Testis (tissue), 3 donors: Measurements from ENCODE around the gene ITGB2. TPM values are rescaled to one million over a fixed set of nuclear protein-coding genes. Genes with fewer than 3 reads are reported as not detected.

Source experiments
- DNase-seq: peaks from one replicate; pipeline ENCODE4 v3.0.0-alpha.2; 2019
- H3K27ac ChIP-seq, 2 donors: fragments of 200-600 bp; sonication (generic); one replicate each; pipeline ENCODE4 v1.5.1; 2019
- H3K27me3 ChIP-seq: fragments of 200-600 bp; sonication (generic); one replicate; pipeline ENCODE4 v1.5.1; 2019
- H3K36me3 ChIP-seq: fragments of 200-600 bp; sonication (generic); one replicate; pipeline ENCODE4 v1.5.1; 2017; ENCODE audit warnings: low read depth; ENCODE audit errors: missing control alignments
- H3K4me1 ChIP-seq: fragments of 200-600 bp; sonication (generic); one replicate; pipeline ENCODE4 v1.5.1; 2019
- H3K4me3 ChIP-seq, 2 donors: fragments of 200-600 bp; sonication (generic); one replicate each; pipeline ENCODE4 v1.5.1; 2017 to 2019
- H3K9me3 ChIP-seq: fragments of 200-600 bp; sonication (generic); one replicate; pipeline ENCODE4 v1.5.1; 2017
- CTCF ChIP-seq, 3 experiments: fragments of 450-650 bp in 2 of 3; fragments of 200-600 bp in 1 of 3; sonication (generic) in 1 of 3; IDR thresholded peaks; one replicate each; pipeline ENCODE4 v1.5.1; 2016 to 2019; ENCODE audit warnings: antibody characterized with exemption in 3 of 3, mild to moderate bottlenecking in 2 of 3, moderate library complexity in 1 of 3
- POLR2A ChIP-seq: fragments of 450-650 bp; IDR thresholded peaks from one replicate; pipeline ENCODE4 v1.6.1; 2017; ENCODE audit warnings: antibody characterized with exemption, mild to moderate bottlenecking, moderate library complexity
- WGBS, 2 donors: methylation state at CpG; one replicate each; pipeline ENCODE4 v1.1.5; 2018; 5-methylcytosine and 5-hydroxymethylcytosine counted together
- intact Hi-C: fragments of 100-400 bp; cut with DNase I; formaldehyde crosslinking; loops from one replicate; pipeline ENCODE4 v1.15.1; 2023; ENCODE audit warnings: low total_unique reads
- polyA plus RNA-seq: library from polyadenylated mRNA; stranded (reverse); fragments of 350-450 nt; fragmentation: Illumina TruSeq; extraction: RNeasy Lipid Tissue Mini Kit (QIAGEN cat#74804); gene quantifications from one replicate; pipeline ENCODE4 v1.2.3, GENCODE V29; 2014; ENCODE audit warnings: low read depth, low replicate concordance; ENCODE audit not compliant: insufficient read depth
- total RNA-seq, 2 donors: library from RNA; depleted of rRNA; stranded (reverse); fragments of >200 nt; gene quantifications; one replicate each; pipeline ENCODE4 v1.2.3, GENCODE V29; 2016

Gene ITGB2
- total and polyA plus RNA-seq, 3 donors from 2014 or later, result 5.6 to 29.5 (median 27.4) TPM

GRCh38 chr21:44935533-44935927, 14.8 kb upstream of the ITGB2 start:
- no peaks in the 10 kb centered on the region for H3K9me3 ChIP-seq
- intact Hi-C loops, result loop anchor here (10.0 kb wide), 1 partner anchor 121 kb away; the partner anchor contains the start of gene SUMO3
- H3K36me3 ChIP-seq, result no peaks in the 10 kb centered on the region
- H3K4me3 ChIP-seq, result no peak overlapping the region
- no peak for TF ChIP-seq CTCF (IDR thresholded peaks at IDR 0.05)
- no peak for TF ChIP-seq POLR2A
- no peak overlapping the region for H3K27ac ChIP-seq
- 80 to 87% methylated on average over 8 to 10 of the region's 10 CpGs for WGBS, 2 donors
- no peaks in the 10 kb centered on the region for H3K27me3 ChIP-seq
- no peak for DNase-seq
- peaks cover 24% of the 10 kb centered on the region for H3K4me1 ChIP-seq

DNA sequence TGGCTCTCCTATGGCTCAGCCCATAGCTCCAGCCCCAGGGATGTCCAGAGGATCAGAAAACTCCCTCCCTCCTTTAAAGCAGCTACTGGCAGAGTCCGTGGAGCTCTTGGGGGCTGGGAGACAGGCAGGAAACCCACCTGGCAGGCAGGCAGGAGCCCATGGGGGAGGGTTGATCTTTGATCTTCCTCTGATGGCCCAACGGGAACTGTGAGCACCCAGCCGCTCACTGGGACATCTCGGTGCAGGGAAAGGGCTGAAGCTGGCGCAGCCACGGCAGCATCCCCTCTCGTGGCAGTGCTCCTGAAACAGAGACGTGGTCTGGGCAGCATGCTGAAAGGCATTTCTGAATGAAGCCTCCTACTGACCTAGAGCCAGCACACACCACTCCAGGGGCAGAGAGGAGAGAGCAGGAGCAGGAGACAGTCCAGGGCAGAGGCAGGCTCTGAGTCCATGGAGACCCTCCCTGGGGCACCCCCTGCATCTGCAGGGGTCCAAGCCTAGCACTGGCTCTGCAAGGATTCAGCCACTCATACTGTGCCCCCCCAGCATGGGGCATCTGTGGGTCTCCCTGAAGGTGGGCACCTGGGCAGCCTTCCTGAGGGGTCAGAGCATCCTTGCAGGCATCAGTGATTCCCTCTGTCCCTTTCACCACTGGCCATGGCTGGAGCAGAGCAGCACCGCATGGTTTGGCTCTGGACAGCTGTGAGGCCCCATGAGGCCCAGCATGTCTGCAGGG, 14.3 kb upstream of the ITGB2 start:
- intact Hi-C loops, result loop anchor here (10.0 kb wide), 1 partner anchor 120 kb away; the partner anchor contains the start of gene SUMO3
- no peak for TF ChIP-seq CTCF (IDR thresholded peaks at IDR 0.05)
- no peak for TF ChIP-seq POLR2A
- H3K4me3 ChIP-seq, result no peak overlapping the region
- no peaks in the 10 kb centered on the region for H3K9me3 ChIP-seq
- H3K4me1 ChIP-seq, result peaks cover 23% of the 10 kb centered on the region
- no peaks in the 10 kb centered on the region for H3K27me3 ChIP-seq
- no peaks in the 10 kb centered on the region for H3K36me3 ChIP-seq
- 86 to 90% methylated on average over 8 to 9 of the region's 9 CpGs for WGBS, 2 donors
- no peak for DNase-seq
- no peak overlapping the region for H3K27ac ChIP-seq

DNA sequence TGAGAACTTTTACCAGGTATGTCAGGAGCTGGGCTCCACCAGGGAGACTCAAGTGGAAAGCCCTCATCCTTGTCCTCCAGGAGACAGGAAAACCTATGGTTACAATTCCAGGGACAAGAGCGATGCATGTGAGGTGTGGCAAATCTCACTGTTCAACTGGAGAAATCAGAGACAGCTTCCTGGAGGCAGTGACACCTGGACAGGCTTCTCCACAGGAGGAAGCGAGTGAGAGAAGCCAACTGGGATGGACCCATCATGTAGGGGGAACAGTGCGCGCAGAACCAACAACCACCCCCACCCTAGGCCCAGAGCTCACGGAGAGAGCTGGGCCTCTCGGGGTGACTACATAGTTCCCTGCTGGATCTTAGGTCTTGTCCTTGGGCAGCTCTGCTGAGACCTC, 13.6 kb upstream of the ITGB2 start:
- TF ChIP-seq CTCF (IDR thresholded peaks at IDR 0.05), result no peak
- no peak for TF ChIP-seq POLR2A
- 98 to 99% methylated on average over 6 of the region's 6 CpGs for WGBS, 2 donors
- H3K4me1 ChIP-seq, result peaks cover 23% of the 10 kb centered on the region
- no peaks in the 10 kb centered on the region for H3K9me3 ChIP-seq
- intact Hi-C loops, result loop anchor here (10.0 kb wide), 1 partner anchor 119 kb away; the partner anchor contains the start of gene SUMO3
- no peaks in the 10 kb centered on the region for H3K27me3 ChIP-seq
- H3K4me3 ChIP-seq, result no peak overlapping the region
- no peaks in the 10 kb centered on the region for H3K36me3 ChIP-seq
- DNase-seq, result no peak
- no peak overlapping the region for H3K27ac ChIP-seq

DNA sequence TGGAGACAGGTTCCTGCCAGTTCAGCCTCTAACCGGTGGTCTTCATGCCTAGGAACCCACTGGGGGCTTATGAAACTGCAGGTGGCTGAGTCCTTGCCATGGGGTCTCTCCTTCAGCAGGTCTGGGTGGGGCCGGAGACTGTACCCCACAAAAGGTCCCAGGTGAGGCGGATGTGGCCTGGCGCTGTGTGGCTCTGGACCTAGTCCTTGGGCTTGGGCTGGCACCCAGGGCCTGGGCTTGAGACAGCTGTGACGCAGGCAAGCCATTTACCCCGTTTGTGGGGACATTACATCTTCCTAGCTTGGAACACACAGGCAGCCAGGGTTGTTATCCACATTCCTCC, 13.2 kb upstream of the ITGB2 start:
- 92 to 95% methylated on average over 3 to 6 of the region's 6 CpGs for WGBS, 2 donors
- no peak overlapping the region for H3K27ac ChIP-seq
- no peaks in the 10 kb centered on the region for H3K9me3 ChIP-seq
- H3K4me3 ChIP-seq, result no peak overlapping the region
- DNase-seq, result no peak
- no peaks in the 10 kb centered on the region for H3K27me3 ChIP-seq
- intact Hi-C loops, result loop anchor here (10.0 kb wide), 1 partner anchor 119 kb away; the partner anchor contains the start of gene SUMO3
- peaks cover 23% of the 10 kb centered on the region for H3K4me1 ChIP-seq
- no peak for TF ChIP-seq CTCF (IDR thresholded peaks at IDR 0.05)
- TF ChIP-seq POLR2A, result no peak
- H3K36me3 ChIP-seq, result no peaks in the 10 kb centered on the region
